Heart left ventricle (tissue), 16 donors: ENCODE results near the gene ALDH9A1. TPM values are rescaled to one million over a fixed set of nuclear protein-coding genes. Genes with fewer than 3 reads are reported as not detected.
"Not testable (repeated sequence)": the region's sequence is repeated elsewhere in the genome, so short reads cannot be mapped to it uniquely, and the experiment has no call there.

Experiments
- ATAC-seq, 4 donors: fragments of 200-7000 bp; cut with Tn5 transposase; one replicate each; pipeline ENCODE4 v1.9.1; 2020 to 2022; ENCODE audit warnings: moderate library complexity in 4 of 4, mild to moderate bottlenecking in 3 of 4, moderate number of reproducible peaks in 1 of 4
- DNase-seq, 5 donors: peaks; one replicate each; pipeline ENCODE4 v3.0.0-alpha.2; 2020
- H3K27ac ChIP-seq, 12 donors: fragments of 200-600 bp; sonication (generic) in 4 of 12; one replicate each; pipeline versions ENCODE4 v1.5.0 to v1.8.0; 2016 to 2022; ENCODE audit warnings: mild to moderate bottlenecking in 2 of 12
- H3K27me3 ChIP-seq, 9 donors: fragments of 200-600 bp; sonication (generic) in 2 of 9; one replicate each; pipeline versions ENCODE4 v1.5.1 to v1.8.0; 2016 to 2022; ENCODE audit warnings: mild to moderate bottlenecking in 3 of 9
- H3K36me3 ChIP-seq, 9 donors: fragments of 200-600 bp; sonication (generic) in 2 of 9; one replicate each; pipeline versions ENCODE4 v1.5.0 to v1.8.0; 2018 to 2022; ENCODE audit warnings: mild to moderate bottlenecking in 2 of 9
- H3K4me1 ChIP-seq, 12 donors: fragments of 200-600 bp; sonication (generic) in 4 of 12; one replicate each; pipeline versions ENCODE4 v1.5.0 to v1.8.0; 2016 to 2022; ENCODE audit warnings: mild to moderate bottlenecking in 3 of 12
- H3K4me3 ChIP-seq, 12 donors: fragments of 200-600 bp; sonication (generic) in 4 of 12; one replicate each; pipeline versions ENCODE4 v1.5.0 to v1.8.0; 2017 to 2022; ENCODE audit warnings: mild to moderate bottlenecking in 9 of 12, moderate library complexity in 4 of 12
- H3K9me3 ChIP-seq, 12 donors: fragments of 200-600 bp; sonication (generic) in 4 of 12; one replicate each; pipeline versions ENCODE4 v1.5.0 to v1.8.0; 2016 to 2022; ENCODE audit warnings: mild to moderate bottlenecking in 1 of 12
- CTCF ChIP-seq, 12 donors: fragments of 200-600 bp; sonication (generic) in 4 of 12; IDR thresholded peaks; one replicate each; pipeline versions ENCODE4 v1.5.0 to v1.8.0; 2018 to 2022; ENCODE audit warnings: antibody characterized with exemption in 12 of 12, mild to moderate bottlenecking in 5 of 12
- POLR2A ChIP-seq, 2 donors: fragments of 450-650 bp; IDR thresholded peaks; one replicate each; pipeline ENCODE4 v1.6.1; 2017; ENCODE audit warnings: antibody characterized with exemption in 2 of 2, mild to moderate bottlenecking in 2 of 2, moderate library complexity in 2 of 2
- WGBS, 4 donors: extraction: QIAGEN DNeasy Blood & Tissue Kit in 2 of 4; methylation state at CpG; one replicate each; pipeline versions ENCODE4 v1.1.5 to v1.1.7; 2013 to 2018; 5-methylcytosine and 5-hydroxymethylcytosine counted together
- intact Hi-C, 10 donors: fragments of 100-400 bp; cut with DNase I; formaldehyde crosslinking; loops; one replicate each; pipeline versions ENCODE4 v1.11.1 to v1.14.2; 2022
- polyA plus RNA-seq, 2 donors: library from polyadenylated mRNA; stranded (reverse); fragments of 200-250 nt; gene quantifications; one replicate each; pipeline ENCODE4 v1.2.3, GENCODE V29; 2013
- total RNA-seq, 9 donors: library from RNA; depleted of rRNA in 2 of 9; stranded (reverse); fragments of >200 nt in 2 of 9; fragmentation: NEBNext Ultra II Directional in 3 of 9; extraction: Animal tissue kit (Norgen Biotek cat#: 25700) in 3 of 9; gene quantifications; one replicate each; pipeline versions ENCODE4 v1.1.0 to v1.2.4, GENCODE V29; 2016 to 2023
- donor health status: ischemic (EF 13 %, LVEDD 7.1; RV severe dilation, severe dysfunction).
- donor health status: healthy with polysubstance abuse.
- donor health status: DM: no; HTN: yes; CAD: no.
- donor health status: DM: no; HTN: no; CAD: no.
- donor health status: ischemic (EF 25% LVEDD 6.9; RV normal size, moderate dysfunction).
- donor health status: ischemic (EF 25% LVEDD 5.7; RV mildly dilated, moderate dysfunction).
- donor health status: healthy.
- donor health status: DM: yes; HTN: yes; CAD: no.
- donor health status: ischemic (EF 35%, LVEDD 5.7; RV mildly dilated, moderate dysfunction).
- donor health status: nonischemic (EF 11% LVEDD 7.7; RV severe dilation, severe dysfunction).
- donor health status: DM: yes; HTN: yes; CAD: no.
- donor health status: PGD.
- donor health status: ischemic (EF 29% LVEDD 5.4; RV normal size, mild dysfunction).
- donor health status: nonischemic (EF 23%, LVEDD 6.1; RV moderate dilation, normal function).

The ALDH9A1 gene
- total and polyA plus RNA-seq, 11 donors: 21.6 to 77.0 (median 65.7) TPM

- WGBS, 4 donors: 94 to 95% (median 94%) methylated on average over 2 of the region's 2 CpGs
- ATAC-seq: no peak
- H3K27ac ChIP-seq: no peak overlapping the region
- intact Hi-C loops: loop anchor here in 1 of 10 donors (10.0 kb wide), 1 partner anchor 169 kb away; no protein-coding TSS in a partner anchor
- no peak overlapping the region for H3K4me3 ChIP-seq
- no peaks in the 10 kb centered on the region for H3K9me3 ChIP-seq
- peaks cover 0 to 51% (median 45%) of the 10 kb centered on the region in 9 donors for H3K36me3 ChIP-seq
- DNase-seq: no peak
- TF ChIP-seq POLR2A (IDR thresholded peaks at IDR 0.05) (no peak), CTCF (IDR thresholded peaks at IDR 0.05) (no peak)
- no peaks in the 10 kb centered on the region for H3K27me3 ChIP-seq
- H3K4me1 ChIP-seq: no peaks in the 10 kb centered on the region
Observed at GRCh38 chr1:165726169-165726568, 27.8 kb upstream of the ALDH9A1 start.

- intact Hi-C loops: loop anchor here (1.0 to 10.0 kb wide), 5 partner anchors 113 to 197 kb away; no protein-coding TSS in a partner anchor
- Histone ChIP-seq H3K4me3 (no peak overlapping the region), H3K4me1 (no peaks in the 10 kb centered on the region), H3K27me3 (no peaks in the 10 kb centered on the region), H3K27ac (no peak overlapping the region), H3K36me3 (no peaks in the 10 kb centered on the region), H3K9me3 (no peaks in the 10 kb centered on the region)
- DNase-seq: peak in 2 of 5 donors; percentile 21
- TF ChIP-seq CTCF (IDR thresholded peaks at IDR 0.05) (peak; percentile 47 to 77 (median 58)), POLR2A (IDR thresholded peaks at IDR 0.05) (no peak)
- peak in 2 of 4 donors; percentile 41 to 49 for ATAC-seq
- 24 to 31% (median 27%) methylated on average over 4 of the region's 4 CpGs for WGBS, 4 donors
Observed at GRCh38 chr1:165717918-165718515, 19.7 kb upstream of the ALDH9A1 start.

DNA sequence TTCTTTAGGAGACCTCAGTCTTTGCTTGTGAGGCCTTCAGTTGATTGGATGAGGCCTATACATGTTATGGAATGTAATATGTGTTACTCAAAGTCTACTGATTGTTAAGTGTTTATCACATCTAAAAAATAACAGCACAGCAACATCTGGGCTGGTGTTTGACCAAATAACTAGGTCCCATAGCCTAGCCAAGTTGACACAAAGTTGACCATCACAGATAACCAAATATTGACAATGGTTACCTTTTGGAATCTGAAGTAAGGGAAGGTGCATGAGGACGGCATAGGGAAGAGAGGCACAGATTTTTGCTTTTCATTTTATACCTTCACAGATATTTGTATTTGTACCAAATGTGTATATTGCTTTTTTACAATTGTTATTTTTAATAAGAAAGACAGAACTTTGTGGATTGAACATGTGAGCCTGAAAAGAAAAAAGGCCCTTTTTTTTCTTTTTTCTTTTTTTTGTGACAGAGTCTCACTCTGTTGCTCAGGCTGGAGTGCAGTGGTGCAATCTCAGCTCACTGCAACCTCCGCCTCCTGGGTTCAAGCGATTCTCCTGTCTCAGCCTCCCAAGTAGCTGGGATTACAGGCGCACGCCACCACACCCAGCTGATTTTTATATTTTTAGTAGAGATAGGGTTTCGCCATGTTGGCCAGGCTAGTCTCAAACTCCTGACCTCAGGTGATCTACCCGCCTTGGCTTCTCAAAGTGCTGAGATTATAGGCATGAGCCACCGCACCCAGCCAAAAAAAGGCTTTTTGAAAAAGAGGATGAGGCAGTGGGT is 18.1 kb upstream of the ALDH9A1 start:
- not testable (repeated sequence) for H3K36me3 ChIP-seq, H3K27me3 ChIP-seq, H3K9me3 ChIP-seq, ATAC-seq, DNase-seq, H3K4me1 ChIP-seq, H3K27ac ChIP-seq, H3K4me3 ChIP-seq
- intact Hi-C loops: loop anchor here in 6 of 10 donors (1.0 to 10.0 kb wide), 4 partner anchors 112 to 198 kb away; no protein-coding TSS in a partner anchor
- 84 to 96% (median 94%) methylated on average over 8 of the region's 8 CpGs for WGBS, 4 donors

DNA sequence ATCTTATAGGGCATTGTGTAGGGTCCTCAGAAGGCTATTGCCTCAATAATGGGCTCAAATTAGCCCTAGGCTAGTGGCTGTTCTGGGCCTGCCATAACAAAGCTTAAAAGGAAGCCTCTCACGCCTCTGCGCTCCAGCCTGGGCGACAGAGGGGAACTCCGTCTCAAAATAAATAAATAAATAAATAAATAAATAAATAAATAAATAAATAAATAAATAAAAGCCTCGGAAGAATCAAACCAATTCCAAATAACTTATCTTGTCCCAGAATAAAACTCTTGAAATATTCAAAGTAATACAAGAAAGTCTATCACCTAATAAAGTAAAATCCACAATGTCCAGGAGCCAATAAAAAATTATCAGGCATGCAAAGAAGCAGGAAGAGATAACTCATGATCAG is 14.4 kb upstream of the ALDH9A1 start:
- TF ChIP-seq POLR2A (IDR thresholded peaks at IDR 0.05) (no peak), CTCF (IDR thresholded peaks at IDR 0.05) (no peak)
- 93 to 95% (median 95%) methylated on average over 5 of the region's 5 CpGs for WGBS, 4 donors
- Histone ChIP-seq H3K36me3 (no peaks in the 10 kb centered on the region), H3K27ac (no peak overlapping the region), H3K4me3 (no peak overlapping the region), H3K4me1 (no peaks in the 10 kb centered on the region), H3K27me3 (no peaks in the 10 kb centered on the region), H3K9me3 (no peaks in the 10 kb centered on the region)
- ATAC-seq (no peak), DNase-seq (no peak)
- intact Hi-C loops: loop anchor here in 1 of 10 donors (10.0 kb wide), 1 partner anchor 108 kb away; no protein-coding TSS in a partner anchor
